Skeletal muscle satellite cell (primary cell): ENCODE data around the gene SYNJ2BP.

ENCODE experiments used
- H3K27me3 ChIP-seq: 2 replicates; pipeline ENCODE4 v1.7.0; 2013; ENCODE audit warnings: low read length; ENCODE audit not compliant: control insufficient read depth, insufficient read depth
- H3K36me3 ChIP-seq: 2 replicates; pipeline ENCODE4 v1.7.0; 2013; ENCODE audit warnings: mild to moderate bottlenecking, control low read depth, low read length; ENCODE audit not compliant: insufficient read depth
- H3K4me1 ChIP-seq: 2 replicates; pipeline ENCODE4 v1.7.0; 2013; ENCODE audit warnings: low read length; ENCODE audit not compliant: control insufficient read depth, insufficient read depth
- H3K4me2 ChIP-seq: 2 replicates; pipeline ENCODE4 v1.7.0; 2013; ENCODE audit warnings: mild to moderate bottlenecking, low read length
- H3K4me3 ChIP-seq: 2 replicates; pipeline ENCODE4 v1.7.0; 2013; ENCODE audit warnings: low read length
- H3K9ac ChIP-seq: 2 replicates; pipeline ENCODE4 v1.7.0; 2013; ENCODE audit warnings: mild to moderate bottlenecking, low read depth, low read length, moderate library complexity
- H3K9me3 ChIP-seq: replicated peaks from 2 replicates; pipeline ENCODE4 v1.7.0; 2013; ENCODE audit warnings: mild to moderate bottlenecking, control low read depth, low read length

SYNJ2BP gene

DNA sequence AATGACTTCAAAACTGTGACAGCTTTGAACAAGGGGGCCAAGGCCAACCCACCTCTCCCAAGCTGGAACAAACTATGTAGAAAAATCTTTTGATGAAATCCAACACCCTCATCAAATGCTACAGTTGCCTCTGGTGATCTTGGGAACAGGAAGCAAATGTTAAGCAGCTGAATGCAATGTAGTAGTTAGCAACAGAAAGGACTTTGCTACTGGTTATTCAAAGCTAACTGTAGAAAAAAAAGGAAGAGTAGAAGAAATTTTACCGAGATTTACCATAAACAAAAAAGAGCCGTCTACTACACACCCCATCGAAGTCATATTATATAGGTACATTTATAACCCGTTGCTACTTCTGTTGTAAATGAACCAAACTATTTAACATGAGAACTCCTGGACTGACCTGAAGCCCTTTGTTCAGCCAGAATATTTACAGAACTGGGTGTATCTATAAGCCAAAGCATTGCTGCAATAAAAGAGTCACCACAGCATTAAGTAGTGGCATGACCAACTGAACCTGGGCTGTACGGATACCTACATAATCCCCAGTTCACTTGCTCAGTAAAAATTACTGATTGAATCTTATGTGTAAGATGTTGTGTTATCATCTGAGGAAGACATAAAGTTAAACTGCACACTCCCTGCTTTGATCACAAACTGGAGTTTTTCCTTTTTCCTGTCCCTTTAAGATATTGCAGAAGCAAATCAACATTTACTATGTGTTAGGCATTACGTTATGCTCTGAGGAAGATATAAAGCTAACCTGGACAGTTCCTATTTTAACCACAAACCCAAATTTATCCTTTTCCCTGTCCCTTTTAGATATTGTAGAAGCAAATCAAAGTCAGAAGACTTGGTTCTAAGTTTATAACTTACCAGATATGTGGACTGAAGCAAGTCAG, 25.1 kb downstream of the SYNJ2BP start:
- no peaks in the 10 kb centered on the region for H3K4me1 ChIP-seq
- peaks cover 3% of the 10 kb centered on the region for H3K36me3 ChIP-seq
- no peak overlapping the region for H3K4me2 ChIP-seq
- no peaks in the 10 kb centered on the region for H3K9me3 ChIP-seq
- H3K9ac ChIP-seq: no peak overlapping the region
- H3K4me3 ChIP-seq: no peak overlapping the region
- no peaks in the 10 kb centered on the region for H3K27me3 ChIP-seq

DNA sequence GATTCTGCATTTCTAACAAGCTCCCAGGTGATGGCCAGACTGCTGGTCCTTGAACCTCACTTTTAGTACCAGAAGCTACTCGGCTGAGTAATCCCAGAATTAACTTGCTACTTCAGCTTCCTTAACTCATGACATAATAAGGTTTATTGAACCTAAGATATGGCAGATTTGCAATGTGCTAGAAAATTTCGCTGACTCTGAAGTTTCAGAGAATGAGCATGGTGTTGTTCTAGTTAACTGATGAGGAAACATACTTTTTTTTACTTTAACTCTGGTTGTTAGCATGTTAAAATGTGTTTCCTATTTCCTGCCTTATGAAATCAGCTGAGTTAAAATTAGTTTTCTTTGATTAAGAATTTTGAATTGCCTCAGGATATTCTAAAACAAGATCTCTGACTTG, 34.4 kb downstream of the SYNJ2BP start:
- H3K4me3 ChIP-seq: no peak overlapping the region
- no peaks in the 10 kb centered on the region for H3K9me3 ChIP-seq

DNA sequence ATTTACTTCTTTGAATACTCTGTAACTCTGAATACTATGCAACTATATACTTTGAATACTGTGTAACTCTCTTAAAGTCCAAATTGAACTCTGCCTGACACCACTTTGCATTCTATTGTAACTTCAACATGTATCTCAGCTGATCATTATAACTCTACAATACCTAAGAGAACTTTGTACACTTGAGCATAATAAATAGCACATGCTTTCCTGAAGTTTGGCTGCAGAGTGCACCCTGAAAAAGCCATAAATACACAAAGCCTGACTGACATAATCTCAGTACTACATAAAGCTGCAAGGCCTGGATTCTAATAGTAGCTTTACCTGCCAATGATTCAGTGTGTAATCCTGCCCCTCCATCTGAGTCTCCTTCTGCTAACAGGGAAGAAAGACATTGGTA, 36.1 kb downstream of the SYNJ2BP start:
- Histone ChIP-seq H3K4me3 (no peak overlapping the region), H3K9me3 (no peaks in the 10 kb centered on the region), H3K4me2 (no peak overlapping the region), H3K4me1 (no peaks in the 10 kb centered on the region), H3K36me3 (peaks cover 3% of the 10 kb centered on the region), H3K27me3 (no peaks in the 10 kb centered on the region), H3K9ac (no peak overlapping the region)

More for the DNA sequence above, 34.4 kb downstream of the SYNJ2BP start:
- no peak overlapping the region for H3K4me2 ChIP-seq
- H3K9ac ChIP-seq: no peak overlapping the region
- no peaks in the 10 kb centered on the region for H3K27me3 ChIP-seq
- no peaks in the 10 kb centered on the region for H3K4me1 ChIP-seq
- peaks cover 3% of the 10 kb centered on the region for H3K36me3 ChIP-seq

DNA sequence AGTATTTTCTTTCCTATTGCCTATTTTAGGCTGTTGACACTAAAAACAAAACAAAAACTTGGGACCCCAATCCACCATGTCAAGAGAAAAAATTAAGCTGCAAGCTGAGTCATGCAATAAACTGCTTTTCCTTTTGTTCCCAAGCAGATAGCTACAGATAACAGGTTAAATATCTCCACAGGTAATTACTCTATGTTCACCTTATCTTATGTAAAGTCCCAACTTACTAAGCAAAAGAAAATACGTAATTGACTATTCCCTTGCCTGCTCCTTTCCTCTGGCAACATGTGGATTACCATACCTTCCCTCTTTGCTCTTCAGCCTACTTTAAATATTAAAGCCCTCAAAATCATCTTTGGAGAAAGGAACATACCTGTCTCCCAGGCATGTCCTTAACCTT, 38.2 kb downstream of the SYNJ2BP start:
- no peak overlapping the region for H3K4me3 ChIP-seq
- H3K4me2 ChIP-seq: no peak overlapping the region
- no peak overlapping the region for H3K9ac ChIP-seq
- no peaks in the 10 kb centered on the region for H3K4me1 ChIP-seq
- no peaks in the 10 kb centered on the region for H3K27me3 ChIP-seq
- peaks cover 8% of the 10 kb centered on the region for H3K36me3 ChIP-seq
- H3K9me3 ChIP-seq: no peaks in the 10 kb centered on the region
